IMR-90 (cell line): ENCODE results near the gene PYGM. TPM values are rescaled to one million over a fixed set of nuclear protein-coding genes. Genes with fewer than 3 reads are reported as not detected.

Source experiments
- ATAC-seq: fragments of 200-7000 bp; cut with Tn5 transposase; 2 replicates; pipeline ENCODE4 v1.9.1; 2020; ENCODE audit warnings: low read depth, mild to moderate bottlenecking, moderate library complexity
- BruUV-seq: library from RNA; stranded (reverse); fragments of 400-500 nt; replicated peaks from 2 replicates; lab custom pipeline; 2021; lab: Mats Ljungman, UMichigan
- CTCF ChIA-PET: fragments of 300-600 bp; formaldehyde crosslinking; extraction: SDS; loops from one replicate; lab custom pipeline; 2021; ENCODE audit warnings: antibody characterized with exemption; lab: Yijun Ruan, JAX
- POLR2A ChIA-PET: fragments of 300-600 bp; sonication (Branson Sonifier 250); formaldehyde crosslinking; loops from one replicate; lab custom pipeline; 2022; ENCODE audit warnings: antibody characterized with exemption; ENCODE audit not compliant: unreplicated experiment; lab: Charles Lee
- DNase-seq: peaks from one replicate; pipeline ENCODE4 v3.0.0; 2013
- H2AFZ ChIP-seq: replicated peaks from 2 replicates; pipeline ENCODE3; 2013; ENCODE audit warnings: low read length, mild to moderate bottlenecking; ENCODE audit not compliant: poor library complexity
- H2AK5ac ChIP-seq: 2 replicates; pipeline ENCODE4 v1.6.1; 2013; ENCODE audit warnings: low read depth, low read length, inconsistent platforms
- H2AK9ac ChIP-seq: replicated peaks from 2 replicates; pipeline ENCODE3; 2013; ENCODE audit warnings: mild to moderate bottlenecking, low read depth, low read length, moderate library complexity; ENCODE audit not compliant: poor library complexity
- H2BK120ac ChIP-seq: 2 replicates; pipeline ENCODE4 v1.6.1; 2013; ENCODE audit warnings: low read depth, low read length, inconsistent platforms
- H2BK15ac ChIP-seq: 3 replicates; pipeline ENCODE4 v1.6.1; 2013; ENCODE audit warnings: low read depth, low read length, inconsistent platforms
- H2BK20ac ChIP-seq: 2 replicates; pipeline ENCODE4 v1.6.1; 2013; ENCODE audit warnings: low read depth, mild to moderate bottlenecking, inconsistent platforms, low read length, moderate library complexity
- H2BK5ac ChIP-seq: 2 replicates; pipeline ENCODE4 v1.6.1; 2013; ENCODE audit warnings: mild to moderate bottlenecking, low read depth, low read length, inconsistent platforms; ENCODE audit not compliant: poor library complexity, severe bottlenecking
- H3K14ac ChIP-seq: replicated peaks from 2 replicates; pipeline ENCODE4 v1.6.1; 2013; ENCODE audit warnings: low read depth, low read length, inconsistent platforms
- H3K18ac ChIP-seq: 2 replicates; pipeline ENCODE4 v1.6.1; 2013; ENCODE audit warnings: low read depth, low read length, control low read depth
- H3K23ac ChIP-seq: 2 replicates; pipeline ENCODE4 v1.6.1; 2013; ENCODE audit warnings: low read depth, low read length, inconsistent platforms
- H3K27ac ChIP-seq: 2 replicates; pipeline ENCODE4 v1.5.1; 2013; ENCODE audit warnings: mild to moderate bottlenecking, control low read depth, low read length; ENCODE audit not compliant: insufficient read depth
- H3K27me3 ChIP-seq: 2 replicates; pipeline ENCODE4 v1.6.1; 2013; ENCODE audit warnings: low read length; ENCODE audit not compliant: control insufficient read depth, insufficient read depth
- H3K36me3 ChIP-seq: 2 replicates; pipeline ENCODE4 v1.6.1; 2013; ENCODE audit warnings: low read length, mixed read lengths; ENCODE audit not compliant: control insufficient read depth, insufficient read depth
- H3K4ac ChIP-seq: 2 replicates; pipeline ENCODE4 v1.6.1; 2013; ENCODE audit warnings: low read depth, low read length, inconsistent platforms
- H3K4me1 ChIP-seq: 2 replicates; pipeline ENCODE4 v1.6.1; 2013; ENCODE audit warnings: low read length, mixed read lengths; ENCODE audit not compliant: control insufficient read depth, insufficient read depth
- H3K4me2 ChIP-seq: 2 replicates; pipeline ENCODE4 v1.6.1; 2013; ENCODE audit warnings: low read depth, mild to moderate bottlenecking, control low read depth, low read length, moderate library complexity
- H3K4me3 ChIP-seq: 2 replicates; pipeline ENCODE4 v1.5.1; 2013; ENCODE audit warnings: low read depth, mild to moderate bottlenecking, control low read depth, low read length, moderate library complexity; ENCODE audit not compliant: insufficient read depth
- H3K56ac ChIP-seq: 2 replicates; pipeline ENCODE4 v1.6.1; 2013; ENCODE audit warnings: low read length, inconsistent platforms; ENCODE audit not compliant: insufficient read depth; ENCODE audit errors: extremely low read depth
- H3K79me1 ChIP-seq, 2 experiments: 2 replicates each; pipeline ENCODE4 v1.6.1; 2013; ENCODE audit warnings: low read length in 2 of 2, inconsistent platforms in 1 of 2, low read depth in 1 of 2
- H3K9ac ChIP-seq: 2 replicates; pipeline ENCODE4 v1.6.1; 2013; ENCODE audit warnings: low read depth, low read length, control low read depth
- H3K9me1 ChIP-seq: 2 replicates; pipeline ENCODE4 v1.6.1; 2013; ENCODE audit warnings: low read length, inconsistent platforms; ENCODE audit not compliant: insufficient read depth
- H3K9me3 ChIP-seq: 2 replicates; pipeline ENCODE4 v1.6.1; 2013; ENCODE audit warnings: low read length; ENCODE audit not compliant: control insufficient read depth, insufficient read depth
- H4K20me1 ChIP-seq: 2 replicates; pipeline ENCODE4 v1.6.1; 2013; ENCODE audit warnings: low read length, inconsistent platforms; ENCODE audit not compliant: insufficient read depth
- H4K5ac ChIP-seq: 2 replicates; pipeline ENCODE4 v1.6.1; 2013; ENCODE audit warnings: mild to moderate bottlenecking, low read depth, low read length, control low read depth
- H4K8ac ChIP-seq, 2 experiments: 2 replicates each; pipeline ENCODE4 v1.6.1; 2013; ENCODE audit warnings: low read depth in 2 of 2, low read length in 2 of 2, control low read depth in 1 of 2, inconsistent platforms in 1 of 2
- H4K91ac ChIP-seq: 2 replicates; pipeline ENCODE4 v1.6.1; 2013; ENCODE audit warnings: low read depth, low read length, inconsistent platforms; ENCODE audit not compliant: insufficient read depth
- CEBPB ChIP-seq: IDR thresholded peaks from 2 replicates; pipeline ENCODE4 v1.6.1; 2012; ENCODE audit warnings: low read depth, low read length, improper control_type of control experiment
- ELK1 ChIP-seq: fragments of 150-350 bp; IDR thresholded peaks from 2 replicates; pipeline ENCODE4 v1.6.1; 2016; ENCODE audit warnings: low read depth, mild to moderate bottlenecking, low read length, moderate library complexity, borderline replicate concordance
- FOS ChIP-seq: fragments of 150-350 bp; IDR thresholded peaks from 2 replicates; pipeline ENCODE4 v1.6.1; 2016; ENCODE audit warnings: low read depth, low read length
- MAFK ChIP-seq: IDR thresholded peaks from 2 replicates; pipeline ENCODE4 v1.6.1; 2012; ENCODE audit warnings: low read depth, low read length, improper control_type of control experiment
- MXI1 ChIP-seq: IDR thresholded peaks from 2 replicates; pipeline ENCODE4 v1.6.1; 2012; ENCODE audit warnings: low read depth, mild to moderate bottlenecking, low read length, moderate library complexity, borderline replicate concordance
- RCOR1 ChIP-seq: IDR thresholded peaks from 2 replicates; pipeline ENCODE4 v1.6.1; 2012; ENCODE audit warnings: mild to moderate bottlenecking, low read length, improper control_type of control experiment; ENCODE audit not compliant: insufficient replicate concordance
- RFX5 ChIP-seq: IDR thresholded peaks from 2 replicates; pipeline ENCODE4 v1.8.0; 2012; ENCODE audit warnings: low read depth, mild to moderate bottlenecking, low read length, moderate library complexity
- SMC3 ChIP-seq: fragments of 150-350 bp; IDR thresholded peaks from 2 replicates; pipeline ENCODE4 v1.6.1; 2016; ENCODE audit warnings: low read depth, mild to moderate bottlenecking, antibody characterized with exemption, low read length, moderate library complexity
- WGBS, 2 experiments: methylation state at CpG; one replicate each; pipeline versions ENCODE4 v1.1.5 to v1.1.7; 2013; ENCODE audit warnings: missing lambda C conversion rate in 2 of 2; ENCODE audit not compliant: insufficient read length in 1 of 2; ENCODE audit errors: extremely low coverage in 2 of 2; 5-methylcytosine and 5-hydroxymethylcytosine counted together
- dilution Hi-C: fragments of 300-500 bp; cut with HindIII; formaldehyde crosslinking; loops from one replicate; pipeline ENCODE4 v1.14.3; 2018; ENCODE audit warnings: low sequenced_read_pairs; ENCODE audit not compliant: unreplicated experiment
- in situ Hi-C: fragments of 300-500 bp; cut with MboI; formaldehyde crosslinking; loops from 3 replicates; pipeline ENCODE4 v1.14.3; 2019; ENCODE audit warnings: low sequenced_read_pairs, inconsistent platforms, mixed read lengths
- intact Hi-C: fragments of 100-400 bp; cut with micrococcal nuclease; formaldehyde crosslinking; loops from 2 replicates; pipeline ENCODE4 v1.10.0; 2022
- polyA plus RNA-seq, 3 experiments: library from polyadenylated mRNA; depleted of rRNA; stranded (reverse); fragments of >200 nt; gene quantifications; 2 replicates each; pipeline ENCODE4 v1.2.3, GENCODE V29; 2012; ENCODE audit warnings: low replicate concordance in 1 of 3
- total RNA-seq: library from RNA; depleted of rRNA; stranded (reverse); fragments of >200 nt; gene quantifications from 2 replicates; pipeline ENCODE4 v1.2.3, GENCODE V29; 2012

PYGM gene
- total and polyA plus RNA-seq, 2 of the 4 experiments (the other 2 are of a cell fraction), result 0.18 to 0.21 TPM

- no peak overlapping the region for H4K91ac ChIP-seq
- no peaks in the 10 kb centered on the region for H3K36me3 ChIP-seq
- no peak overlapping the region for H2BK15ac ChIP-seq
- DNase-seq (no peak), ATAC-seq (no peak)
- intact Hi-C loops, result no loop called here
- H3K9ac ChIP-seq, result no peak overlapping the region
- H3K79me1 ChIP-seq, result no peaks in the 10 kb centered on the region
- H4K5ac ChIP-seq, result no peak overlapping the region
- H3K23ac ChIP-seq, result no peak overlapping the region
- H3K27me3 ChIP-seq, result peaks cover 90% of the 10 kb centered on the region
- no peak overlapping the region for H3K56ac ChIP-seq
- ChIA-PET POLR2A (no interaction called here), CTCF (no interaction called here)
- peak overlapping the region; percentile 43 for H2AFZ ChIP-seq
- no peak overlapping the region for H3K4me2 ChIP-seq
- H3K4me1 ChIP-seq, result no peaks in the 10 kb centered on the region
- H3K9me3 ChIP-seq, result no peaks in the 10 kb centered on the region
- no peak overlapping the region for H3K4ac ChIP-seq
- H4K8ac ChIP-seq, result no peak overlapping the region
- H3K18ac ChIP-seq, result no peak overlapping the region
- no peak overlapping the region for H2BK120ac ChIP-seq
- H3K4me3 ChIP-seq, result no peak overlapping the region
- H2BK5ac ChIP-seq, result no peak overlapping the region
- WGBS, 2 experiments, result 41% methylated on average over 8 of the region's 21 CpGs; no CpG with 5 or more reads in 1 of the 2 experiments
- H3K9me1 ChIP-seq, result no peaks in the 10 kb centered on the region
- 0 out of 2 replicates have a peak, but pooled peaks cover 2% of the 10 kb centered on the region for H4K20me1 ChIP-seq
- in situ Hi-C loops, result no loop called here
- no TSS peak for BruUV-seq
- no peak overlapping the region for H3K27ac ChIP-seq
- H2AK5ac ChIP-seq, result no peak overlapping the region
- no peak overlapping the region for H2BK20ac ChIP-seq
- no peak overlapping the region for H3K14ac ChIP-seq
- no peak overlapping the region for H2AK9ac ChIP-seq
- dilution Hi-C loops, result no loop called here
- TF ChIP-seq RCOR1, result no peak
- TF ChIP-seq MXI1, result no peak
- no peak for TF ChIP-seq MAFK
- no peak for TF ChIP-seq SMC3
- TF ChIP-seq RFX5, result no peak
- no peak for TF ChIP-seq CEBPB
- no peak for TF ChIP-seq FOS
- TF ChIP-seq ELK1, result no peak
Observed at GRCh38 chr11:64716473-64717267, 43.1 kb downstream of the PYGM start.
